Glutamatergic neuron (in vitro differentiated cells): ENCODE results near the gene MAEA. TPM values are rescaled to one million over a fixed set of nuclear protein-coding genes. Genes with fewer than 3 reads are reported as not detected.
"Not testable (repeated sequence)": the region's sequence is repeated elsewhere in the genome, so short reads cannot be mapped to it uniquely, and the experiment has no call there.

Source experiments
- DNase-seq: peaks from one replicate; pipeline ENCODE4 v3.0.0; 2022
- H3K27ac Mint-ChIP-seq: one replicate; pipeline ENCODE4 v1.8.0; 2020; ENCODE audit warnings: mild to moderate bottlenecking, mixed read lengths, inconsistent platforms; ENCODE audit not compliant: unreplicated experiment
- H3K27me3 Mint-ChIP-seq: one replicate; pipeline ENCODE4 v1.8.0; 2020; ENCODE audit warnings: mild to moderate bottlenecking, moderate library complexity, mixed read lengths, inconsistent platforms; ENCODE audit not compliant: unreplicated experiment
- H3K36me3 Mint-ChIP-seq: one replicate; pipeline ENCODE4 v1.8.0; 2020; ENCODE audit warnings: mild to moderate bottlenecking, mixed read lengths, inconsistent platforms; ENCODE audit not compliant: unreplicated experiment
- H3K4me1 Mint-ChIP-seq: one replicate; pipeline ENCODE4 v1.8.0; 2020; ENCODE audit warnings: mild to moderate bottlenecking, low read depth, mixed read lengths, inconsistent platforms; ENCODE audit not compliant: unreplicated experiment
- H3K4me3 Mint-ChIP-seq: one replicate; pipeline ENCODE4 v1.8.0; 2020; ENCODE audit warnings: mild to moderate bottlenecking, mixed read lengths, inconsistent platforms; ENCODE audit not compliant: unreplicated experiment
- H3K9me3 Mint-ChIP-seq: one replicate; pipeline ENCODE4 v1.8.0; 2020; ENCODE audit warnings: mild to moderate bottlenecking, moderate library complexity, mixed read lengths, inconsistent platforms; ENCODE audit not compliant: unreplicated experiment
- total RNA-seq: library from RNA; stranded (reverse); fragmentation: NEBNext Ultra II Directional; extraction: Animal tissue kit (Norgen Biotek cat#: 25700); gene quantifications from one replicate; pipeline ENCODE4 v1.2.1, GENCODE V29; 2021; ENCODE audit not compliant: unreplicated experiment
- TF ChIP-seq, protein P1 (sequence below): fragments of 200-600 bp; sonication (generic); IDR thresholded peaks from one replicate; pipeline ENCODE4 v1.5.0; 2021; ENCODE audit not compliant: partially characterized antibody, unreplicated experiment

MAEA gene
- total RNA-seq, 1 donor from 2014 or later, result 77.2 TPM

- H3K9me3 Mint-ChIP-seq, result peaks cover 6% of the 10 kb centered on the region
- H3K4me3 Mint-ChIP-seq, result no peak overlapping the region
- no peak overlapping the region for H3K27ac Mint-ChIP-seq
- H3K27me3 Mint-ChIP-seq, result no peaks in the 10 kb centered on the region
- TF ChIP-seq, protein P1, sequence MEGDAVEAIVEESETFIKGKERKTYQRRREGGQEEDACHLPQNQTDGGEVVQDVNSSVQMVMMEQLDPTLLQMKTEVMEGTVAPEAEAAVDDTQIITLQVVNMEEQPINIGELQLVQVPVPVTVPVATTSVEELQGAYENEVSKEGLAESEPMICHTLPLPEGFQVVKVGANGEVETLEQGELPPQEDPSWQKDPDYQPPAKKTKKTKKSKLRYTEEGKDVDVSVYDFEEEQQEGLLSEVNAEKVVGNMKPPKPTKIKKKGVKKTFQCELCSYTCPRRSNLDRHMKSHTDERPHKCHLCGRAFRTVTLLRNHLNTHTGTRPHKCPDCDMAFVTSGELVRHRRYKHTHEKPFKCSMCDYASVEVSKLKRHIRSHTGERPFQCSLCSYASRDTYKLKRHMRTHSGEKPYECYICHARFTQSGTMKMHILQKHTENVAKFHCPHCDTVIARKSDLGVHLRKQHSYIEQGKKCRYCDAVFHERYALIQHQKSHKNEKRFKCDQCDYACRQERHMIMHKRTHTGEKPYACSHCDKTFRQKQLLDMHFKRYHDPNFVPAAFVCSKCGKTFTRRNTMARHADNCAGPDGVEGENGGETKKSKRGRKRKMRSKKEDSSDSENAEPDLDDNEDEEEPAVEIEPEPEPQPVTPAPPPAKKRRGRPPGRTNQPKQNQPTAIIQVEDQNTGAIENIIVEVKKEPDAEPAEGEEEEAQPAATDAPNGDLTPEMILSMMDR, result no peak
- H3K36me3 Mint-ChIP-seq, result peaks cover 25% of the 10 kb centered on the region
- peaks cover 11% of the 10 kb centered on the region for H3K4me1 Mint-ChIP-seq
- DNase-seq, result peak; percentile 7
These were observed 81.8 kb downstream of the MAEA start for GRCh38 chr4:1371176-1372165.

DNA sequence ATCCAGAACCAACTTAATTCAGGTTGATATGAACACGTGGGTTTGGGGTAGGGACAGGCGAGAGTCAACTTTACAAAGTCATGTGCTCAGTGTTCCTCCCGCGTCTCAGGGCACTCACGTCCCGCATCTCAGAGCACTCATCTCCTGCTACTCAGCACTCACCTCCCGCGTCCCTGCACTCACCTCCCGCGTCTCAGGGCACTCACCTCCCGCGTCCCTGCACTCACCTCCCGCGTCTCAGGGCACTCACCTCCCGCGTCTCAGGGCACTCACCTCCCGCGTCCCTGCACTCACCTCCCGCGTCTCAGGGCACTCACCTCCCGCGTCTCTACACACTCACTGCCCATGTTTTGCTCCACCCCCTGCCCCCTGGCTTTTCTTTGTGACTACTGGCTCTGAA is 82.9 kb downstream of the MAEA start:
- DNase-seq, H3K27me3 Mint-ChIP-seq, H3K4me1 Mint-ChIP-seq, H3K4me3 Mint-ChIP-seq, H3K27ac Mint-ChIP-seq, H3K9me3 Mint-ChIP-seq: not testable (repeated sequence)
- peaks cover 25% of the 10 kb centered on the region for H3K36me3 Mint-ChIP-seq

GRCh38 chr4:1373892-1374705 is 84.4 kb downstream of the MAEA start:
- Mint-ChIP-seq H3K4me3 (peak overlapping the region; percentile 38), H3K4me1 (peaks cover 9% of the 10 kb centered on the region), H3K9me3 (peaks cover 6% of the 10 kb centered on the region), H3K27ac (no peak overlapping the region), H3K36me3 (peaks cover 25% of the 10 kb centered on the region), H3K27me3 (no peaks in the 10 kb centered on the region)
- TF ChIP-seq, protein P1, result no peak
- DNase-seq, result peak; percentile 14

DNA sequence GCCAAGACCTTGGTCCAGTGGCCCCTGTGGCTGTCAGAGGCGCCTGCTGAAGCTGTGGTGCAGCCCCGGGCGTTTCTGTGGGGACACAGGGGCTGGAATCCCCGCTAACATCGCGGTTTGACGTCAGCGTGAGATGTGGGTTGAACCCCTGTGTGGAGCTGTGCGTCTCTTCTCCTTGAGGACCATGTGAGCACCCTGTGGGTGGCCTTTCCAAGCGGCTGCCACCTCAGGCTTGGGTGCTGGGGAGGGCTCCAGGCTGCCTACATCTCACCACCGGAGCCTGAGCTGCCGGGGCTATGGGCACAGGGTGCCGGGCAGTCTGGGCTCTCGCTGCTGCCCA is 85.0 kb downstream of the MAEA start:
- Mint-ChIP-seq H3K9me3 (peaks cover 3% of the 10 kb centered on the region), H3K4me3 (no peak overlapping the region), H3K36me3 (peaks cover 20% of the 10 kb centered on the region), H3K4me1 (peaks cover 4% of the 10 kb centered on the region), H3K27ac (no peak overlapping the region), H3K27me3 (no peaks in the 10 kb centered on the region)
- TF ChIP-seq, protein P1, result no peak
- peak; percentile 6 for DNase-seq

DNA sequence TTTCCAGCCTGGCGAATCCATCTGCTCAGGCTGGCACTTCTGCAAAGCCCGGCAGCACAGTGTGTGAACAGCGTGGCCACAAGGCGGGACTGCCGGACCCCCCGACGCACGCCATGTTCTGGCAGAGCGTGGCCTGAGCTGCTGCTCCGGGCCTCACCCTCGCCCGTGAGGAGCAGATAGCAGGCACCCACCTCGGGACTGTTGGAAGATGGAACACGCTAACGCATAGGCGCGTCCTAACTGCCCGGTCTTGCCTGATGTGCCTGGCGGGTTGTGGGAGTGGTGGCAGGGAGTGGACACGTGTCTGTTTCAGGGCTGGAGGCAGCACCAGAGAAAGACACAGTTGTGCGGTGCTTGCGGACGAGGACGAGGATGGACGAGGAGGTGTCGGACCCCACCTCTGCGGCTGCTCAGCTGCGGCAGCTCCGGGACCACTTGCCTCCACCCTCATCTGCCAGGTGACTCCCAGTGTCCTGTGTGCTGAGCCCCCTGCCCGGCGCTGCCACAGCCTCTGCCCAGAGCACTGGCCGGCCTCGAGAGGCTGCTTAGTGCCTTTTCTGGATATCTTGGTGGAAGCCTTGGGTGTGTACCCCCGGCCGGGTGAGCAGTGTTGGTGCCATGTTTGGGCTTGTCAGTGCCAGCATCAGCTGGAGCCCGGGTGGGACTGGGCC is 85.5 kb downstream of the MAEA start:
- Mint-ChIP-seq H3K27ac (no peak overlapping the region), H3K4me1 (no peaks in the 10 kb centered on the region), H3K9me3 (peaks cover 1% of the 10 kb centered on the region), H3K4me3 (no peak overlapping the region), H3K36me3 (peaks cover 20% of the 10 kb centered on the region), H3K27me3 (no peaks in the 10 kb centered on the region)
- peak; percentile 13 for DNase-seq
- TF ChIP-seq, protein P1, result no peak
